Measurements from ENCODE around the gene RPS6KC1.
"Not testable (repeated sequence)": the region's sequence is repeated elsewhere in the genome, so short reads cannot be mapped to it uniquely, and the experiment has no call there.

The RPS6KC1 gene

GRCh38 chr1:213159376-213159775 is 108.3 kb downstream of the RPS6KC1 start:
- no peak for DNase-seq (ENCODE audit: low read depth)

GRCh38 chr1:213160442-213160841 is 109.4 kb downstream of the RPS6KC1 start:
- DNase-seq (ENCODE audit: low read depth) = not testable (repeated sequence)

GRCh38 chr1:213162338-213162737 is 111.3 kb downstream of the RPS6KC1 start:
- DNase-seq (ENCODE audit: low read depth) = no peak

- no peak for DNase-seq (ENCODE audit: low read depth)
These were observed 111.8 kb downstream of the RPS6KC1 start for GRCh38 chr1:213162862-213163261.

DNA sequence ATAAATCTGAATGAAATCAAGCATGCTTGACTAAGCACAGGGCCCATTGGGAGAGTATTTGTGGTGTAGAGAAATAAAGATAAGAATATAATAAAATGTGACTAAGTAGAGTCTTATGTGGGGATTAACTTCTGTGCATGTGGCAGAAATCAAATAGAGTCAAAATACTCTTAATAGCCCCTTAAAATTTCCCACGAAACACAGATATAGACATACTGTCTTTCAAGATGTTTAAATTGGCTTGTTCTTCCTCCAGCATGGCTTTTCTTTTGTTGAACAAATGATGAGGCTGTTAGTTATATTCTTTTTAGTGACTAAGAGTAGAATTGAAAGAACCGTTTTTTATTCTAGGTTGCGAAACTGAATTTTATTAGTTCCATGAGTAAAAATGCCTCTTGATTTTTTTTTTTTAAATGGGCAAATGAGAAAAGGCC is 112.3 kb downstream of the RPS6KC1 start:
- DNase-seq (ENCODE audit: low read depth) = no peak

DNA sequence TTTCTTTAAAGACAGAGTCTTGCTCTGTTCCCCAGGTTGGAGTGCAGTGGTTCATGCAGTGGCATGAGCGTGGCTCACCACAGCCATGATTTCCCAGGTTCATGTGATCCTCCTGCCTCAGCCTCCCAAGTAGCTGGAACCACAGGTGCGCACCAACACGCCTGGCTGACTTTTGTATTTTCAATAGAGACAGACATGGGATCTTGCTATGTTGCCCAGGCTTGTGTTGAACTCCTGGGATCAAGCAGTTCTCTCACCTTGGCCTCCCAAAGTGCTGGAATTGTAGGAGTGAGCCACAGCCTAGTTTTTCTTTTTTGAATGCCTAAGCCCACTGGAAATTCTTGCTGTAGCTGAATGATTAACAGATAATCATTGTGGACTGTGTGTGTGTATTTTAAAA is 113.5 kb downstream of the RPS6KC1 start:
- no peak for DNase-seq (ENCODE audit: low read depth)

GRCh38 chr1:213166852-213167251 is 115.8 kb downstream of the RPS6KC1 start:
- no peak for DNase-seq (ENCODE audit: low read depth)

DNA sequence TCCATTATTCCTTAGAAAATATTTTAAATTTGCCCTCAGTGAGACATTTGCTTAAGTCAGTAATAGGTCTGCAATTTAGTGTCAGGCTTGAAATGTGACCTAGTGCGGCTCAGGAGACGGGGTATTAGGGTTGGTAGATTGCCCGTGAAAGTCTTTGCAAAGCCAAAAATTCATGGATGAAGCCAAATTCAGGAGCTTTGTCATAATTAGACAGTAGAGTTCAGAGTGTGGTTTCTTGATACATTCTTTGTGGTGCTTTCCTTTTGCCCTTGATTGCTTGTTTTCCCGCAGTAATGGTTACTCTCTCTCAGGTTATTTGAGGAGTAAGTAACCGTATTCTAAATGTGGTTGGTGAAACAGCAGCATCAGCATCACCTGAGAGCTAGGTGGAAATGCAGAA is 120.7 kb downstream of the RPS6KC1 start:
- DNase-seq (ENCODE audit: low read depth) = no peak

- DNase-seq (ENCODE audit: low read depth) = no peak
These were observed 125.3 kb downstream of the RPS6KC1 start for GRCh38 chr1:213176341-213176740.

GRCh38 chr1:213179784-213180183 is 128.7 kb downstream of the RPS6KC1 start:
- no peak for DNase-seq (ENCODE audit: low read depth)

DNA sequence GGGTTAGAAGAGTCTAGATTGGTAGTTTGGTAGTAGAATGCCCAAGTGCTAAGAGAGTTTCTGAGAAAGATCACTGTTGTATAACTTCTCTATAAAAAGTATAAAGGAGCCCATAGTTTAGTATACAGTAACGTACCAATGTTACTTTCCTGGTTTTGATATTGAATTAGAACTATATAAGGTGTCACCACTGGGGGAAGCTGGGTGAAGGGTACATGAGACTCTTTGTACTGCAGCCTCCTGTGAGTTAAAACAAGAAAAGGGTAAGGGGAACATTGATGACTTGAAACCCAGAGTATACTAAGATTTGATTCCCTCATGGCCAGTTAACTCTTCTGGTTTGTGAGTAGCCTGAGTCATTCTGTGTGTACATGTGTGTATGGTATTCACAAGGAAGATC is 129.8 kb downstream of the RPS6KC1 start:
- no peak for DNase-seq (ENCODE audit: low read depth)

- DNase-seq (ENCODE audit: low read depth) = no peak
These were observed 132.1 kb downstream of the RPS6KC1 start for GRCh38 chr1:213183036-213183672.

DNA sequence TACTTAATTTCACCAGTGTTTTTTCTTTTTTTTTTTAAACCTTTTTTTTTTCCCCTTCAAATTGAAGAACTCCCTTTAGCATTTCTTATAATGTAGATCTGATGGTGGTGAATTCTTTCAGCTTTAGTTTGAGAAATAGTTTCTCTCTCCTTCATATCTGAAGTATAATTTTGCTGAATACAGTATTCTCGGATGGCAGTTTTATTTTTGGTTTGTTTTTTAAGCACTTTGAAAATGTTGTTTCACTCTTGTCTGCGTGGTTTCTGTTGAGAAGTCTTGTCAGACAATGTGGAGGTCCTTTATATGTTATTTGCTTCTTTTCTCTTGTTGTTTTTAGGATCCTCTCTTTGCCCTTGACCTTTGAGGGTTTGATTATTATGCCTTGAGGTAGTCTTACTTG is 135.1 kb downstream of the RPS6KC1 start:
- DNase-seq (ENCODE audit: low read depth) = no peak

DNA sequence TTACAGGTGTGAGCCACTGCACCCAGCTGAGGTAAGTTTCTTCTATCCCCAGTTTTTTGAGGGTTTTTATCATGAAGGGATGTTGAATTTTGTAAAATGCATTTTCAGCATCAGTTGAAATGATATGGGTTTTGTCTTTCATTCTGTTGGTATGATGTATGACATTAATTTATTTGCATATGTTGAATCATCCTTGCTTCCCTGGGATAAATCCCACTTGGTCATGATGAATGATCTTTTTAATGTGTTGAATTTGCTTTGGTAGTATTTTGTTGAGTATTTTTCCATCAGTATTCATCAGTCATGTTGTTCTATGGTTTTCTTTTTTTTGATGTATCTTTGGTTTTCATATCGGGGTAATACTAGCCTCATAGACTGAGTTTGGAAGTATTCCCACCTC is 141.0 kb downstream of the RPS6KC1 start:
- no peak for DNase-seq (ENCODE audit: low read depth)

- DNase-seq (ENCODE audit: low read depth) = no peak
These were observed 143.3 kb downstream of the RPS6KC1 start for GRCh38 chr1:213194383-213194782.

DNA sequence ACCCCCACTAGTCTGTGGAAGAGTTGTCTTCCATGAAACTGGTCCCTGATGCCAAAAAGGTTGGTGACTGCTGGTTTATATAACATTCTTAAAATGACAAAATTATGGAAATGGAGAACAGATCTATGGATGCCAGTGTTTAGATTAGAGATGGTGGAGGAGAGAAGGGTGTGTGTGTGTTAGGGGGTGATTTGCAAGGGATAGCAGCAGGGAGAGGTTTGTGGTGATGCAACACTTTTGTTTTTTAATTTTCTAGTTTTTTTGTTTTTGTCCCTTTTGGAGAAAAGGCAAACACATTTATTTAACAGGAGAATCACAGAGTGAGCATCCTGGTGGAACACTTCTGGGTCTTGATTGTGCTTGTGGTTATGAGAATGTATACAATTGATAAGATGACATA is 143.8 kb downstream of the RPS6KC1 start:
- no peak for DNase-seq (ENCODE audit: low read depth)

DNA sequence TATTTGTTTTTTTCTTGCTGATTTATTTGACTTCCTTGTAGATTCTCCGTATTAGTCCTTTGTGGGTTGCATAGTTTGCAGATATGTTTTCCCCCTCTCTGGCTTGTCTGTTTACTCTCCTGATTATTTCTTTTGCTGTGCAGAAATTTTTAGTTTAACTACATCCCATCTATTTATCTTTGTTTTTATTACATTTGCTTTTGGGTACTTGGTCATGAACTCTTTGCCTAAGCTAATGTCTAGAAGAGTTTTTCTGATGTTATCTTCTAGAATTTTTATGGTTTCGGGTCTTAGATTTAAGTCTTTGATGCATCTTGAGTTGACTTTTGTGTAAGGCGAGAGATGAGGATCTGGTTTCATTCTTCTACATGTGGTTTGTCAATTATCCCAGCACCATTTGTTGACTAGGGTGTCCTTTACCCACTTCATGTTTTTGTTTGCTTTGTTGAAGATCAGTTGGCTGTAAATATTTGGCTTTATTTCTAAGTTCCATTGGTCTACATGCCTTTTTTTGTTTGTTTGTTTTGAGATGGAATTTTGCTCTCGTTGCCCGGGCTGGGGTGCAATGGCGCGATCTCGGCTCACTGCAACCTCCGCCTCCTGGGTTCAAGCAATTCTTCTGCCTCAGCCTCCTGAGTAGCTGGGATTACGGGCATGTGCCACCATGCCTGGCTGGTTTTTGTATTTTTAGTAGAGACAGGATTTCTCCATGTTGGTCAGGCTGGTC is 145.4 kb downstream of the RPS6KC1 start:
- not testable (repeated sequence) for DNase-seq (ENCODE audit: low read depth)

DNA sequence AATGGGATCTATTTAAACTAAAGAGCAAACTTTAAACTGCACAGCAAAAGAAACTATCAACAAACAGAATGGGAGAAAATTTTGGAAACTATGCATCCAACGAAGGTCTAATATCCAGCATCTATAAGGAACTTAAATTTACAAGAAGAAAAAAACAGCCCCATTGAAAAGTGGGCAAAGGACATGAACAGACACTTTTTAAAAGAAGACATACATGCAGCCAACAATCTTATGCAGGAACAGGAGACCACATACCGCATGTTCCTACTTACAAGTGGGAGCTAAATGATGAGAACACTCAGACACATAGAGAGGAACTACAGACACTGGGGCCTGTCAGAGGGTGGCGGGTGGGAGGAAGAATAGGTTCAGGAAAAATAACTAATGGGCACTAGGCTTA is 149.6 kb downstream of the RPS6KC1 start:
- DNase-seq (ENCODE audit: low read depth) = no peak

- no peak for DNase-seq (ENCODE audit: low read depth)
These were observed 150.5 kb downstream of the RPS6KC1 start for GRCh38 chr1:213201380-213202155.

DNA sequence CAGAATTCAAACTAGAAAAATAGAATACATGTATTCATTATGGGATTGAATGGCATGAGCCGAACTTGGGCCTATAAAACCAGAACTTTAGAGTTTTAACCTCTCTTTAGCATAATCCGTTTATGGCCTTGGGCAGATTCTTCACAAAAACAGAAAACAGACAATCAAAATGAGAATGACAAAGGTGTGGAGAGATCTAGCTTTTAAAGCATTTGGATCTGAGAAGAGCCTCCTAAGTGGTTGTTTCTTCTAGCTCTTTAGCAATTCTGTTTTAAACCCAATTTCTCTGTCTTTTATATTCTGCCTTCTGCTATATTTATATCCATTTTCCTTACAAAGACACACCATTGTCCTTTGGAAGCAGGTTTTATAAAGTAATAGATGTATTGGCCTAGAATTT is 160.2 kb downstream of the RPS6KC1 start:
- no peak for DNase-seq (ENCODE audit: low read depth)

- DNase-seq (ENCODE audit: low read depth) = not testable (repeated sequence)
These were observed 168.0 kb downstream of the RPS6KC1 start for GRCh38 chr1:213219076-213219475.

DNA sequence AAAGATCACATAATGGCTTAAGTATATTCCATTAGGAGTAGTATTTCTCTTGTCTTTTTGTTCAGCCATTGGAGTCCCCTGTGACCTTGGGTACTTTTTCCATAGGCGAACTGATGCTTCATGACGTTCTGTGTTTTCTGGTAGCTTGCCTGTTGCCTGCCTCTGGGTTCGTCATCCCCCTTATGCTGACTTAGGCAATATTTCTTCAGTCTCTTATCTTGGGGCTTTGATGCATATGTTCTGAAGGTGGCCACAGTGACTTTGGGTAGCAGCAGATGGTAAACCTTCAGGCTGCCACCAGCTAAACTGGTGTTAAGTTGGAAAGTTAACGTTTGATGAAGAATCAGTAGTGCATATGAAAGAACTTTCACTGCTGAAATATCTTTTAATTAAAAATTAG is 170.2 kb downstream of the RPS6KC1 start:
- DNase-seq (ENCODE audit: low read depth) = no peak

- DNase-seq (ENCODE audit: low read depth) = no peak
These were observed 176.4 kb downstream of the RPS6KC1 start for GRCh38 chr1:213227458-213227857.
